SK-N-SH (cell line): ENCODE results near the gene ACAP1. TPM values are rescaled to one million over a fixed set of nuclear protein-coding genes. Genes with fewer than 3 reads are reported as not detected.

Experiments used
- CTCF ChIA-PET: fragments of 300-600, 350-600 bp; formaldehyde crosslinking; extraction: SDS; loops from one replicate; lab custom pipeline; 2021; lab: Yijun Ruan, JAX
- POLR2A ChIA-PET: fragments of 350-600 bp; sonication (Branson Sonifier 250); formaldehyde crosslinking; extraction: SDS; loops from one replicate; lab custom pipeline; 2020; ENCODE audit warnings: antibody characterized with exemption, inconsistent platforms; lab: Yijun Ruan, JAX
- DNase-seq: peaks from one replicate; pipeline ENCODE4 v3.0.0; 2012
- H2AFZ ChIP-seq: fragments of 200-600 bp; sonication (generic); 2 replicates; pipeline ENCODE4 v1.8.1; 2016; ENCODE audit warnings: antibody characterized with exemption, mild to moderate bottlenecking, low read depth
- H3F3A ChIP-seq: fragments of 200-600 bp; sonication (generic); replicated peaks from 2 replicates; pipeline ENCODE3; 2016; ENCODE audit warnings: antibody characterized with exemption, mild to moderate bottlenecking; ENCODE audit not compliant: insufficient read depth
- H3K27ac ChIP-seq, 2 experiments: fragments of 200-500 bp in 1 of 2; fragments of 200-600 bp in 1 of 2; sonication (Bioruptor generic) in 1 of 2; sonication (generic), shearing (Covaris generic) in 1 of 2; 2 replicates each; pipeline versions ENCODE4 v1.5.1 to v1.6.1; 2014 to 2016; ENCODE audit warnings: low read depth in 2 of 2, inconsistent platforms in 1 of 2, low read length in 1 of 2, mild to moderate bottlenecking in 1 of 2, mixed read lengths in 1 of 2
- H3K27me3 ChIP-seq: fragments of 200-600 bp; sonication (generic), shearing (Covaris generic); 2 replicates; pipeline ENCODE4 v1.6.1; 2016; ENCODE audit warnings: mixed run types; ENCODE audit not compliant: insufficient read depth
- H3K36me3 ChIP-seq, 2 experiments: fragments of 200-500 bp in 1 of 2; fragments of 200-600 bp in 1 of 2; sonication (Bioruptor generic) in 1 of 2; sonication (generic) in 1 of 2; replicated peaks in 1 of 2; 2 replicates each; pipeline versions ENCODE3 to v1.5.1; 2014 to 2016; ENCODE audit warnings: low read length in 1 of 2, mild to moderate bottlenecking in 1 of 2; ENCODE audit not compliant: insufficient read depth in 2 of 2, control insufficient read depth in 1 of 2
- H3K4me1 ChIP-seq, 2 experiments: fragments of 200-500 bp in 1 of 2; fragments of 200-600 bp in 1 of 2; sonication (Bioruptor generic) in 1 of 2; sonication (generic), shearing (Covaris generic) in 1 of 2; 2 replicates each; pipeline versions ENCODE4 v1.5.1 to v1.6.1; 2014 to 2016; ENCODE audit warnings: low read depth in 1 of 2, low read length in 1 of 2, mixed run types in 1 of 2; ENCODE audit not compliant: insufficient read depth in 2 of 2, control insufficient read depth in 1 of 2
- H3K4me2 ChIP-seq: fragments of 200-600 bp; sonication (generic), shearing (Covaris generic); 2 replicates; pipeline ENCODE4 v1.6.1; 2017; ENCODE audit warnings: mixed run types
- H3K4me3 ChIP-seq, 2 experiments: fragments of 200-500 bp in 1 of 2; fragments of 200-600 bp in 1 of 2; sonication (Bioruptor generic) in 1 of 2; sonication (generic), shearing (Covaris generic) in 1 of 2; 2 replicates each; pipeline versions ENCODE4 v1.5.1 to v1.8.1; 2014 to 2016; ENCODE audit warnings: low read depth in 2 of 2, inconsistent platforms in 1 of 2, low read length in 1 of 2, mild to moderate bottlenecking in 1 of 2, mixed read lengths in 1 of 2, moderate library complexity in 1 of 2
- H3K79me2 ChIP-seq: fragments of 200-600 bp; sonication (generic); 2 replicates; pipeline ENCODE4 v1.8.1; 2017; ENCODE audit warnings: mild to moderate bottlenecking; ENCODE audit not compliant: insufficient read depth
- H3K9ac ChIP-seq: fragments of 200-600 bp; sonication (generic); 2 replicates; pipeline ENCODE4 v1.6.1; 2017; ENCODE audit warnings: mixed run types
- H3K9me2 ChIP-seq: fragments of 200-600 bp; sonication (generic); 2 replicates; pipeline ENCODE4 v1.6.1; 2017; ENCODE audit warnings: mixed run types
- H3K9me3 ChIP-seq: fragments of 200-600 bp; sonication (generic); 2 replicates; pipeline ENCODE4 v1.6.1; 2017; ENCODE audit warnings: mixed run types, mild to moderate bottlenecking, moderate library complexity
- H4K20me1 ChIP-seq: fragments of 200-600 bp; sonication (generic); 2 replicates; pipeline ENCODE4 v1.6.1; 2017; ENCODE audit warnings: mild to moderate bottlenecking, mixed run types; ENCODE audit not compliant: insufficient read depth
- CHD2 ChIP-seq: fragments of 150-350 bp; IDR thresholded peaks from 2 replicates; pipeline ENCODE4 v1.6.1; 2018; ENCODE audit warnings: low read length; ENCODE audit not compliant: partially characterized antibody
- CTCF ChIP-seq: fragments of 200-600 bp; sonication (generic); IDR thresholded peaks from 2 replicates; pipeline ENCODE4 v1.6.1; 2017; ENCODE audit warnings: antibody characterized with exemption, mild to moderate bottlenecking, moderate library complexity
- EP300 ChIP-seq, 2 experiments: IDR thresholded peaks; 2 replicates each; pipeline versions ENCODE4 v1.4.0 to v1.6.1; 2012; ENCODE audit warnings: borderline replicate concordance in 1 of 2, low read depth in 1 of 2, low read length in 1 of 2
- EZH2phosphoT487 ChIP-seq: fragments of 200-600 bp; sonication (generic); IDR thresholded peaks from 2 replicates; pipeline ENCODE4 v1.6.1; 2017; ENCODE audit warnings: low read depth, mixed run types, mild to moderate bottlenecking, antibody characterized with exemption, moderate library complexity, borderline replicate concordance
- FOSL2 ChIP-seq: IDR thresholded peaks from 2 replicates; pipeline ENCODE4 v1.4.0; 2012; ENCODE audit warnings: low read depth, mild to moderate bottlenecking, moderate library complexity, borderline replicate concordance
- FOXJ3 ChIP-seq: sonication (generic); formaldehyde crosslinking; IDR thresholded peaks from 2 replicates; pipeline ENCODE4 v1.5.1; 2020; ENCODE audit warnings: mild to moderate bottlenecking, missing genetic modification reagents
- GABPA ChIP-seq: IDR thresholded peaks from 2 replicates; pipeline ENCODE4 v1.4.0; 2012; ENCODE audit warnings: low read depth, mild to moderate bottlenecking
- MEF2A ChIP-seq: IDR thresholded peaks from 2 replicates; pipeline ENCODE4 v1.4.0; 2012; ENCODE audit warnings: low read depth, borderline replicate concordance
- PBX3 ChIP-seq: IDR thresholded peaks from 2 replicates; pipeline ENCODE4; 2012
- RAD21 ChIP-seq: IDR thresholded peaks from 2 replicates; pipeline ENCODE4 v1.6.1; 2012; ENCODE audit warnings: mild to moderate bottlenecking, low read length
- RFX5 ChIP-seq: IDR thresholded peaks from 2 replicates; pipeline ENCODE4 v1.6.1; 2012; ENCODE audit warnings: mild to moderate bottlenecking, improper control_type of control experiment, low read length
- SIN3A ChIP-seq: IDR thresholded peaks from 2 replicates; pipeline ENCODE4 v1.6.1; 2012; ENCODE audit warnings: low read depth, mild to moderate bottlenecking, low read length, moderate library complexity, borderline replicate concordance
- SMC3 ChIP-seq: IDR thresholded peaks from 2 replicates; pipeline ENCODE4 v1.6.1; 2012; ENCODE audit warnings: low read depth, low read length, improper control_type of control experiment
- TAF1 ChIP-seq: IDR thresholded peaks from 2 replicates; pipeline ENCODE4 v1.6.1; 2012; ENCODE audit warnings: low read depth, mild to moderate bottlenecking, low read length, moderate library complexity, borderline replicate concordance
- TEAD4 ChIP-seq: IDR thresholded peaks from 2 replicates; pipeline ENCODE4 v1.4.0; 2012; ENCODE audit warnings: mild to moderate bottlenecking, borderline replicate concordance; ENCODE audit not compliant: insufficient read depth
- USF2 ChIP-seq: fragments of 150-350 bp; IDR thresholded peaks from 2 replicates; pipeline ENCODE4 v1.6.1; 2017; ENCODE audit warnings: antibody characterized with exemption, low read length, low read depth, borderline replicate concordance
- YY1 ChIP-seq: IDR thresholded peaks from 2 replicates; pipeline ENCODE4 v1.4.0; 2012; ENCODE audit warnings: low read depth, mild to moderate bottlenecking
- WGBS: methylation state at CpG from one replicate; pipeline ENCODE4 v1.1.6; 2017; ENCODE audit warnings: low lambda C conversion rate; 5-methylcytosine and 5-hydroxymethylcytosine counted together
- polyA plus RNA-seq, 3 experiments: library from polyadenylated mRNA; depleted of rRNA; stranded (reverse); fragments of >200 nt; gene quantifications; 2 replicates each; pipeline ENCODE4 v1.2.3, GENCODE V29; 2012
- TF ChIP-seq, protein P1 (sequence below): fragments of 150-350 bp; IDR thresholded peaks from 2 replicates; pipeline ENCODE4 v1.6.1; 2016; ENCODE audit warnings: mild to moderate bottlenecking, low read depth, low read length
- TF ChIP-seq, protein P2 (sequence below): IDR thresholded peaks from 2 replicates; pipeline ENCODE4 v1.4.0; 2012; ENCODE audit warnings: low read depth, borderline replicate concordance
- TF ChIP-seq, protein P3 (sequence below): IDR thresholded peaks from 2 replicates; pipeline ENCODE4 v1.4.0; 2012; ENCODE audit warnings: low read depth

The ACAP1 gene
- polyA plus RNA-seq, 1 of the 3 experiments (the other 2 are of a cell fraction), result 0.71 TPM

DNA sequence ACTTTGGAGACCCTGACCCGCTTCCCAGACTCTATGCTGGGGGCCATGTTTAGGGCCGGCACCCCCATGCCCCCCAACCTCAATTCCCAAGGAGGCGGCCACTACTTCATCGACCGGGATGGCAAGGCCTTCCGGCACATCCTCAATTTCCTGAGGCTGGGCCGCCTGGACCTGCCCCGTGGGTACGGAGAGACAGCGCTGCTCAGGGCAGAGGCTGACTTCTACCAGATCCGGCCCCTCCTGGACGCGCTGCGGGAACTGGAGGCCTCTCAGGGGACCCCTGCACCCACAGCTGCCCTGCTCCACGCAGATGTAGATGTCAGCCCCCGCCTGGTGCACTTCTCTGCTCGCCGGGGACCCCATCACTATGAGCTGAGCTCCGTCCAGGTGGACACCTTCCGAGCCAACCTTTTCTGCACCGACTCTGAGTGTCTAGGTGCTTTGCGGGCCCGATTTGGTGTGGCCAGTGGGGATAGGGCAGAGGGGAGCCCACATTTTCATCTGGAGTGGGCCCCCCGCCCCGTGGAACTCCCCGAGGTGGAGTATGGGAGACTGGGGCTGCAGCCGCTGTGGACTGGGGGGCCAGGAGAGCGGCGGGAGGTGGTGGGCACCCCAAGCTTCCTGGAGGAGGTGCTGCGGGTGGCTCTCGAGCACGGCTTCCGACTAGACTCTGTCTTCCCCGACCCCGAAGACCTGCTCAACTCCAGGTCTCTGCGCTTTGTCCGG lies 16.7 kb downstream of the ACAP1 start:
- no peak for DNase-seq
- ChIA-PET CTCF (interaction anchor here (0.7 to 5.2 kb wide), 17 partner anchors 9 to 265 kb away, joined by 3 to 52 read pairs (median 6); partner anchors contain the start of genes ACAP1, SENP3 and SOX15), POLR2A (interaction anchor here (0.6 to 2.0 kb wide), 2 partner anchors 23 to 849 kb away, joined by 3 to 5 read pairs; no protein-coding TSS in a partner anchor)
- WGBS, result 97% methylated on average over 23 of the region's 37 CpGs
- no peaks in the 10 kb centered on the region; the same call in 1 of the 2 replicates for H4K20me1 ChIP-seq
- peaks cover 15% of the 10 kb centered on the region for H3F3A ChIP-seq
- H3K9me2 ChIP-seq, result no peaks in the 10 kb centered on the region
- H3K9me3 ChIP-seq, result no peaks in the 10 kb centered on the region
- TF ChIP-seq TEAD4 (no peak), USF2 (no peak), RFX5 (no peak), SIN3A (no peak), MEF2A (no peak), PBX3 (no peak), YY1 (no peak), RAD21 (no peak), EZH2phosphoT487 (no peak), EP300 (IDR thresholded peaks at IDR 0.05; ENCODE audit: borderline replicate concordance in 1 of 2, low read depth in 1 of 2, low read length in 1 of 2) (no peak), FOXJ3 (no peak), GABPA (no peak), FOSL2 (no peak), CTCF (no peak), CHD2 (no peak), TAF1 (no peak), SMC3 (no peak)
- TF ChIP-seq, protein P1, sequence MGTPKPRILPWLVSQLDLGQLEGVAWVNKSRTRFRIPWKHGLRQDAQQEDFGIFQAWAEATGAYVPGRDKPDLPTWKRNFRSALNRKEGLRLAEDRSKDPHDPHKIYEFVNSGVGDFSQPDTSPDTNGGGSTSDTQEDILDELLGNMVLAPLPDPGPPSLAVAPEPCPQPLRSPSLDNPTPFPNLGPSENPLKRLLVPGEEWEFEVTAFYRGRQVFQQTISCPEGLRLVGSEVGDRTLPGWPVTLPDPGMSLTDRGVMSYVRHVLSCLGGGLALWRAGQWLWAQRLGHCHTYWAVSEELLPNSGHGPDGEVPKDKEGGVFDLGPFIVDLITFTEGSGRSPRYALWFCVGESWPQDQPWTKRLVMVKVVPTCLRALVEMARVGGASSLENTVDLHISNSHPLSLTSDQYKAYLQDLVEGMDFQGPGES, result no peak
- TF ChIP-seq, protein P2, sequence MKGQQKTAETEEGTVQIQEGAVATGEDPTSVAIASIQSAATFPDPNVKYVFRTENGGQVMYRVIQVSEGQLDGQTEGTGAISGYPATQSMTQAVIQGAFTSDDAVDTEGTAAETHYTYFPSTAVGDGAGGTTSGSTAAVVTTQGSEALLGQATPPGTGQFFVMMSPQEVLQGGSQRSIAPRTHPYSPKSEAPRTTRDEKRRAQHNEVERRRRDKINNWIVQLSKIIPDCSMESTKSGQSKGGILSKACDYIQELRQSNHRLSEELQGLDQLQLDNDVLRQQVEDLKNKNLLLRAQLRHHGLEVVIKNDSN, result no peak
- TF ChIP-seq, protein P3, sequence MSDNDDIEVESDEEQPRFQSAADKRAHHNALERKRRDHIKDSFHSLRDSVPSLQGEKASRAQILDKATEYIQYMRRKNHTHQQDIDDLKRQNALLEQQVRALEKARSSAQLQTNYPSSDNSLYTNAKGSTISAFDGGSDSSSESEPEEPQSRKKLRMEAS, result no peak
- TF ChIP-seq, all 33 proteins: peak for 0
- Histone ChIP-seq H3K79me2 (peaks cover 38% of the 10 kb centered on the region), H3K36me3 (no peaks in the 10 kb centered on the region), H3K9ac (peak overlapping the region; percentile 100), H3K4me2 (peak overlapping the region; percentile 100), H3K4me3 (peak overlapping the region; percentile 69 to 97), H2AFZ (no peak overlapping the region), H3K27ac (peak overlapping the region in 1 of 2 experiments; percentile 99; a peak in 2 of 4 replicates), H3K4me1 (peaks cover 19 to 48% of the 10 kb centered on the region in 2 experiments; a peak in 2 of 4 replicates), H3K27me3 (no peaks in the 10 kb centered on the region)
